Measurements from ENCODE around the gene RBM12.

RBM12 gene

GRCh38 chr20:35619196-35620095, 45.3 kb downstream of the RBM12 start:
- DNase-seq = no peak

GRCh38 chr20:35618263-35619131, 46.2 kb downstream of the RBM12 start:
- no peak for DNase-seq

GRCh38 chr20:35617397-35618262, 47.1 kb downstream of the RBM12 start:
- DNase-seq = peak; percentile 39

- DNase-seq = peak; percentile 40
These were observed 48.0 kb downstream of the RBM12 start for GRCh38 chr20:35616465-35617396.

- peak; percentile 98 for DNase-seq
These were observed 48.8 kb downstream of the RBM12 start, which contains the start of gene SPAG4 for GRCh38 chr20:35615667-35616464. Gene SPAG4 (plus strand): TSS chr20:35615829. CDS start chr20:35616004, 175 bp downstream.

- no peak for DNase-seq
These were observed 53.2 kb downstream of the RBM12 start for GRCh38 chr20:35611482-35611881.

GRCh38 chr20:35610833-35611427, 53.8 kb downstream of the RBM12 start:
- no peak for DNase-seq

- DNase-seq = no peak
These were observed 57.5 kb downstream of the RBM12 start for GRCh38 chr20:35607003-35607735.

GRCh38 chr20:35606127-35606526, 58.6 kb downstream of the RBM12 start:
- no peak for DNase-seq

GRCh38 chr20:35604449-35604747, 60.3 kb downstream of the RBM12 start:
- DNase-seq = no peak

- no peak for DNase-seq
These were observed 60.8 kb downstream of the RBM12 start for GRCh38 chr20:35603695-35604448.

- no peak for DNase-seq
These were observed 61.7 kb downstream of the RBM12 start for GRCh38 chr20:35602851-35603495.

- DNase-seq = no peak
These were observed 62.7 kb downstream of the RBM12 start for GRCh38 chr20:35601990-35602389.

- peak; percentile 44 for DNase-seq
These were observed 63.4 kb downstream of the RBM12 start for GRCh38 chr20:35600993-35601973.

- DNase-seq = no peak
These were observed 64.3 kb downstream of the RBM12 start for GRCh38 chr20:35600176-35600992.

GRCh38 chr20:35599776-35600120, 65.0 kb downstream of the RBM12 start:
- no peak for DNase-seq
